GM18502 (cell line): Measurements from ENCODE around the gene ABHD11.
"Not testable (repeated sequence)": the region's sequence is repeated elsewhere in the genome, so short reads cannot be mapped to it uniquely, and the experiment has no call there.

Source experiments
- ATAC-seq: cut with Tn5 transposase; IDR thresholded peaks from one replicate; pipeline ENCODE4 v1.9.1; 2021; ENCODE audit warnings: mild to moderate bottlenecking; ENCODE audit not compliant: unreplicated experiment, poor library complexity

The ABHD11 gene

GRCh38 chr7:73746378-73746777 is 7.8 kb upstream of the ABHD11 start:
- ATAC-seq: no peak

GRCh38 chr7:73742753-73743641 is 4.4 kb upstream of the ABHD11 start:
- no peak for ATAC-seq

- no peak for ATAC-seq
Observed at GRCh38 chr7:73742338-73742752, 3.7 kb upstream of the ABHD11 start.

GRCh38 chr7:73741600-73741999 is 3.0 kb upstream of the ABHD11 start:
- ATAC-seq: no peak

GRCh38 chr7:73740771-73741170 is 2.2 kb upstream of the ABHD11 start:
- ATAC-seq: no peak

- no peak for ATAC-seq
Observed at GRCh38 chr7:73740212-73740611, 1.6 kb upstream of the ABHD11 start.

- peak; percentile 7 for ATAC-seq
Observed at GRCh38 chr7:73739387-73739767, 775 bp upstream of the ABHD11 start.

GRCh38 chr7:73738220-73738611 is 386 bp downstream of the ABHD11 start:
- peak; percentile 9 for ATAC-seq

- no peak for ATAC-seq
Observed at GRCh38 chr7:73737491-73738219, 947 bp downstream of the ABHD11 start.

GRCh38 chr7:73736885-73737284 is 1.7 kb downstream of the ABHD11 start:
- no peak for ATAC-seq

- no peak for ATAC-seq
Observed at GRCh38 chr7:73735528-73735905, 3.1 kb downstream of the ABHD11 start.

- peak; percentile 52 for ATAC-seq
Observed at GRCh38 chr7:73734619-73735527, 3.7 kb downstream of the ABHD11 start.

- no peak for ATAC-seq
Observed at GRCh38 chr7:73732397-73732796, 6.2 kb downstream of the ABHD11 start.

- no peak for ATAC-seq
Observed at GRCh38 chr7:73730485-73730884, 8.1 kb downstream of the ABHD11 start.

GRCh38 chr7:73728551-73728950 is 10.1 kb downstream of the ABHD11 start:
- ATAC-seq: no peak

- no peak for ATAC-seq
Observed at GRCh38 chr7:73727952-73728351, 10.7 kb downstream of the ABHD11 start.

- no peak for ATAC-seq
Observed at GRCh38 chr7:73726083-73726466, 12.5 kb downstream of the ABHD11 start.

- ATAC-seq: no peak
Observed at GRCh38 chr7:73723813-73724212, 14.8 kb downstream of the ABHD11 start.

GRCh38 chr7:73722785-73723184 is 15.8 kb downstream of the ABHD11 start:
- ATAC-seq: no peak

GRCh38 chr7:73722182-73722581 is 16.4 kb downstream of the ABHD11 start:
- not testable (repeated sequence) for ATAC-seq

GRCh38 chr7:73721377-73721817 is 17.2 kb downstream of the ABHD11 start:
- ATAC-seq: no peak
